Effector memory CD8-positive, alpha-beta T cell (primary cell): ENCODE measurements around the gene KCNJ11.

Experiments used
- ATAC-seq: fragments of 150-1000 bp; cut with Tn5 transposase; replicated peaks from 2 replicates; pipeline ENCODE4 v1.10.0; 2021; ENCODE audit warnings: mild to moderate bottlenecking, moderate library complexity
- DNase-seq, 3 experiments: peaks; one replicate each; pipeline ENCODE4 v3.0.0; 2021
- H3K27ac Mint-ChIP-seq, 2 donors: one replicate each; pipeline ENCODE4 v1.8.0; 2022; ENCODE audit warnings: mild to moderate bottlenecking in 2 of 2, mixed read lengths in 2 of 2, moderate library complexity in 2 of 2
- H3K27me3 Mint-ChIP-seq, 2 donors: one replicate each; pipeline ENCODE4 v1.8.0; 2022; ENCODE audit warnings: mixed read lengths in 2 of 2
- H3K36me3 Mint-ChIP-seq: one replicate; pipeline ENCODE4 v1.8.0; 2022; ENCODE audit warnings: mild to moderate bottlenecking, moderate library complexity, mixed read lengths; ENCODE audit not compliant: insufficient read depth
- H3K4me1 Mint-ChIP-seq, 2 donors: one replicate each; pipeline ENCODE4 v1.8.0; 2022; ENCODE audit warnings: low read depth in 2 of 2, mixed read lengths in 2 of 2
- H3K4me3 Mint-ChIP-seq, 2 donors: one replicate each; pipeline ENCODE4 v1.8.0; 2022; ENCODE audit warnings: mild to moderate bottlenecking in 2 of 2, mixed read lengths in 2 of 2, moderate library complexity in 2 of 2
- H3K9me3 Mint-ChIP-seq, 2 donors: one replicate each; pipeline ENCODE4 v1.8.0; 2022; ENCODE audit warnings: mixed read lengths in 2 of 2

KCNJ11 gene

GRCh38 chr11:17393472-17393871 is 5.0 kb upstream of the KCNJ11 start:
- H3K27ac Mint-ChIP-seq, result no peak overlapping the region
- H3K4me1 Mint-ChIP-seq, result peaks cover 4 to 6% of the 10 kb centered on the region in 2 donors
- H3K36me3 Mint-ChIP-seq, result no peaks in the 10 kb centered on the region
- H3K27me3 Mint-ChIP-seq, result peaks cover 0 to 8% of the 10 kb centered on the region in 2 donors
- H3K9me3 Mint-ChIP-seq, result no peaks in the 10 kb centered on the region
- no peak overlapping the region for H3K4me3 Mint-ChIP-seq
- ATAC-seq (no peak), DNase-seq (no peak)

- ATAC-seq (no peak), DNase-seq (no peak)
- Mint-ChIP-seq H3K27ac (no peak overlapping the region), H3K9me3 (no peaks in the 10 kb centered on the region), H3K4me3 (no peak overlapping the region), H3K4me1 (peaks cover 4 to 6% of the 10 kb centered on the region in 2 donors), H3K27me3 (peaks cover 0 to 2% of the 10 kb centered on the region in 2 donors), H3K36me3 (no peaks in the 10 kb centered on the region)
These were observed 4.4 kb upstream of the KCNJ11 start for GRCh38 chr11:17392872-17393271.

GRCh38 chr11:17391493-17392355 is 3.3 kb upstream of the KCNJ11 start:
- DNase-seq, result no peak
- no peak for ATAC-seq
- H3K27ac Mint-ChIP-seq, result no peak overlapping the region
- no peaks in the 10 kb centered on the region for H3K36me3 Mint-ChIP-seq
- no peak overlapping the region for H3K4me3 Mint-ChIP-seq
- no peaks in the 10 kb centered on the region for H3K9me3 Mint-ChIP-seq
- H3K4me1 Mint-ChIP-seq, result peaks cover 4 to 6% of the 10 kb centered on the region in 2 donors
- no peaks in the 10 kb centered on the region for H3K27me3 Mint-ChIP-seq

GRCh38 chr11:17389957-17390649 is 1.6 kb upstream of the KCNJ11 start:
- Mint-ChIP-seq H3K4me1 (peaks cover 4 to 11% of the 10 kb centered on the region in 2 donors), H3K27ac (peak overlapping the region; percentile 65 to 90), H3K27me3 (no peaks in the 10 kb centered on the region), H3K9me3 (no peaks in the 10 kb centered on the region), H3K4me3 (peak overlapping the region; percentile 91), H3K36me3 (no peaks in the 10 kb centered on the region)
- DNase-seq (peak in 1 of 3 experiments; percentile 6), ATAC-seq (no peak)

- H3K4me3 Mint-ChIP-seq, result peak overlapping the region; percentile 91
- DNase-seq (peak; percentile 74 to 76 (median 74)), ATAC-seq (peak; percentile 85)
- peaks cover 4 to 11% of the 10 kb centered on the region in 2 donors for H3K4me1 Mint-ChIP-seq
- no peaks in the 10 kb centered on the region for H3K27me3 Mint-ChIP-seq
- H3K9me3 Mint-ChIP-seq, result no peaks in the 10 kb centered on the region
- peak overlapping the region; percentile 65 to 90 for H3K27ac Mint-ChIP-seq
- H3K36me3 Mint-ChIP-seq, result no peaks in the 10 kb centered on the region
These were observed 925 bp upstream of the KCNJ11 start for GRCh38 chr11:17389211-17389956.

- no peaks in the 10 kb centered on the region for H3K9me3 Mint-ChIP-seq
- no peaks in the 10 kb centered on the region for H3K36me3 Mint-ChIP-seq
- peaks cover 4 to 11% of the 10 kb centered on the region in 2 donors for H3K4me1 Mint-ChIP-seq
- H3K4me3 Mint-ChIP-seq, result peak overlapping the region; percentile 23 to 56
- no peak overlapping the region for H3K27ac Mint-ChIP-seq
- ATAC-seq, result no peak
- DNase-seq, result no peak
- H3K27me3 Mint-ChIP-seq, result no peaks in the 10 kb centered on the region
These were observed 648 bp downstream of the KCNJ11 start for GRCh38 chr11:17387811-17388210.

GRCh38 chr11:17387254-17387653 is 1.2 kb downstream of the KCNJ11 start:
- DNase-seq (no peak), ATAC-seq (no peak)
- peak overlapping the region in 1 of 2 donors; percentile 27 for H3K27ac Mint-ChIP-seq
- H3K4me3 Mint-ChIP-seq, result peak overlapping the region; percentile 23 to 56
- no peaks in the 10 kb centered on the region for H3K9me3 Mint-ChIP-seq
- H3K27me3 Mint-ChIP-seq, result no peaks in the 10 kb centered on the region
- no peaks in the 10 kb centered on the region for H3K36me3 Mint-ChIP-seq
- H3K4me1 Mint-ChIP-seq, result peaks cover 4 to 11% of the 10 kb centered on the region in 2 donors

GRCh38 chr11:17386331-17387084 is 2.0 kb downstream of the KCNJ11 start:
- peak; percentile 16 to 33 (median 27) for DNase-seq
- no peaks in the 10 kb centered on the region for H3K9me3 Mint-ChIP-seq
- ATAC-seq, result peak; percentile 29
- H3K27ac Mint-ChIP-seq, result peak overlapping the region in 1 of 2 donors; percentile 30
- H3K36me3 Mint-ChIP-seq, result no peaks in the 10 kb centered on the region
- H3K4me3 Mint-ChIP-seq, result no peak overlapping the region
- H3K27me3 Mint-ChIP-seq, result no peaks in the 10 kb centered on the region
- H3K4me1 Mint-ChIP-seq, result peaks cover 4 to 11% of the 10 kb centered on the region in 2 donors

- Mint-ChIP-seq H3K36me3 (no peaks in the 10 kb centered on the region), H3K27ac (peak overlapping the region in 1 of 2 donors; percentile 30), H3K9me3 (no peaks in the 10 kb centered on the region), H3K4me1 (peaks cover 4 to 11% of the 10 kb centered on the region in 2 donors), H3K27me3 (no peaks in the 10 kb centered on the region), H3K4me3 (no peak overlapping the region)
- DNase-seq (no peak), ATAC-seq (no peak)
These were observed 2.5 kb downstream of the KCNJ11 start for GRCh38 chr11:17385926-17386325.

GRCh38 chr11:17385492-17385891 is 3.0 kb downstream of the KCNJ11 start:
- ATAC-seq (no peak), DNase-seq (no peak)
- no peaks in the 10 kb centered on the region for H3K36me3 Mint-ChIP-seq
- no peaks in the 10 kb centered on the region for H3K27me3 Mint-ChIP-seq
- no peak overlapping the region for H3K4me3 Mint-ChIP-seq
- H3K27ac Mint-ChIP-seq, result no peak overlapping the region
- H3K4me1 Mint-ChIP-seq, result peaks cover 4 to 11% of the 10 kb centered on the region in 2 donors
- H3K9me3 Mint-ChIP-seq, result no peaks in the 10 kb centered on the region

GRCh38 chr11:17384002-17384511 is 4.4 kb downstream of the KCNJ11 start:
- H3K36me3 Mint-ChIP-seq, result no peaks in the 10 kb centered on the region
- no peak overlapping the region for H3K4me3 Mint-ChIP-seq
- no peaks in the 10 kb centered on the region for H3K27me3 Mint-ChIP-seq
- peaks cover 0 to 5% of the 10 kb centered on the region in 2 donors for H3K4me1 Mint-ChIP-seq
- no peaks in the 10 kb centered on the region for H3K9me3 Mint-ChIP-seq
- ATAC-seq (peak; percentile 64), DNase-seq (peak; percentile 66 to 77 (median 70))
- no peak overlapping the region for H3K27ac Mint-ChIP-seq

- ATAC-seq (peak; percentile 13), DNase-seq (no peak)
- H3K4me1 Mint-ChIP-seq, result peaks cover 0 to 5% of the 10 kb centered on the region in 2 donors
- H3K9me3 Mint-ChIP-seq, result no peaks in the 10 kb centered on the region
- H3K36me3 Mint-ChIP-seq, result no peaks in the 10 kb centered on the region
- no peaks in the 10 kb centered on the region for H3K27me3 Mint-ChIP-seq
- no peak overlapping the region for H3K27ac Mint-ChIP-seq
- no peak overlapping the region for H3K4me3 Mint-ChIP-seq
These were observed 5.0 kb downstream of the KCNJ11 start for GRCh38 chr11:17383461-17383860.
